Spleen (tissue), 13 donors: Measurements from ENCODE around the gene E2F8. TPM values are rescaled to one million over a fixed set of nuclear protein-coding genes. Genes with fewer than 3 reads are reported as not detected.

Source experiments
- DNase-seq: peaks from one replicate; pipeline ENCODE4 v3.0.0-alpha.2; 2020
- H3K27ac ChIP-seq, 8 donors: fragments of 200-600 bp; sonication (generic) in 7 of 8; 1 replicate in 4 of 8; 2 replicates in 4 of 8; pipeline versions ENCODE4 v1.5.0 to v1.8.0; 2016 to 2021; ENCODE audit warnings: inconsistent platforms in 4 of 8, mild to moderate bottlenecking in 4 of 8, moderate library complexity in 1 of 8
- H3K27me3 ChIP-seq, 7 donors: fragments of 200-600 bp; sonication (generic) in 6 of 7; replicated peaks in 1 of 7; 1 replicate in 4 of 7; 2 replicates in 3 of 7; pipeline versions ENCODE4 v1.5.0 to v1.8.0; 2016 to 2021; ENCODE audit warnings: inconsistent platforms in 3 of 7, mild to moderate bottlenecking in 1 of 7
- H3K36me3 ChIP-seq, 6 donors: fragments of 200-600 bp; sonication (generic) in 5 of 6; 1 replicate in 4 of 6; 2 replicates in 2 of 6; pipeline versions ENCODE4 v1.5.0 to v1.8.0; 2016 to 2021; ENCODE audit warnings: inconsistent platforms in 2 of 6
- H3K4me1 ChIP-seq, 6 donors: fragments of 200-600 bp; sonication (generic) in 5 of 6; 1 replicate in 3 of 6; 2 replicates in 3 of 6; pipeline versions ENCODE4 v1.5.0 to v1.8.0; 2016 to 2021; ENCODE audit warnings: inconsistent platforms in 3 of 6
- H3K4me3 ChIP-seq, 8 donors: fragments of 200-600 bp; sonication (generic) in 7 of 8; 1 replicate in 4 of 8; 2 replicates in 4 of 8; pipeline versions ENCODE4 v1.5.0 to v1.8.0; 2016 to 2021; ENCODE audit warnings: inconsistent platforms in 4 of 8, mild to moderate bottlenecking in 4 of 8, moderate library complexity in 2 of 8
- H3K9me3 ChIP-seq, 8 donors: fragments of 200-600 bp; sonication (generic) in 7 of 8; 1 replicate in 4 of 8; 2 replicates in 4 of 8; pipeline versions ENCODE4 v1.5.0 to v1.8.0; 2016 to 2021; ENCODE audit warnings: inconsistent platforms in 4 of 8
- CTCF ChIP-seq, 11 experiments: fragments of 200-600 bp in 7 of 11; fragments of 450-650 bp in 4 of 11; sonication (generic) in 4 of 11; IDR thresholded peaks in 8 of 11; conservative IDR thresholded peaks in 3 of 11; 1 replicate in 7 of 11; 2 replicates in 4 of 11; pipeline versions ENCODE4 v1.4.0 to v1.8.0; 2016 to 2021; ENCODE audit warnings: antibody characterized with exemption in 11 of 11, inconsistent platforms in 4 of 11, mild to moderate bottlenecking in 1 of 11
- POLR2A ChIP-seq, 3 donors: fragments of 450-650 bp; IDR thresholded peaks; one replicate each; pipeline ENCODE4 v1.5.1; 2017; ENCODE audit warnings: antibody characterized with exemption in 3 of 3, mild to moderate bottlenecking in 1 of 3
- POLR2AphosphoS5 ChIP-seq, 3 donors: sonication (generic); formaldehyde crosslinking; IDR thresholded peaks; one replicate each; pipeline ENCODE4 v1.5.1; 2017; ENCODE audit warnings: antibody characterized with exemption in 3 of 3
- whole genome bisulfite sequencing, 5 donors: extraction: QIAGEN DNeasy Blood & Tissue Kit in 3 of 5; methylation state at CpG; one replicate each; pipeline versions ENCODE4 v1.1.5 to v1.1.7; 2013 to 2018; 5-methylcytosine and 5-hydroxymethylcytosine counted together
- intact Hi-C: fragments of 100-400 bp; cut with DNase I; formaldehyde crosslinking; loops from one replicate; pipeline ENCODE4 v1.15.0; 2023; ENCODE audit warnings: low total_unique reads
- long read RNA-seq, 2 donors: transcript quantifications; one replicate each; lab custom pipeline, GENCODE V29; 2026
- polyA plus RNA-seq, 3 donors: library from polyadenylated mRNA; stranded (reverse); fragments of 200-250 nt; gene quantifications; one replicate each; pipeline ENCODE4 v1.2.1, GENCODE V29; 2013
- total RNA-seq, 7 donors: library from RNA; depleted of rRNA in 3 of 7; stranded (reverse); fragments of >200 nt in 3 of 7; fragmentation: NEBNext Ultra II Directional in 4 of 7; extraction: Animal tissue kit (Norgen Biotek cat#: 25700) in 4 of 7; gene quantifications; one replicate each; pipeline versions ENCODE4 v1.1.0 to v1.2.1, GENCODE V29; 2016 to 2021
- donor health status: healthy with polysubstance abuse.
- donor health status: DM: no; HTN: no; CAD: no; lungs with moderate emphysema.
- donor health status: DM: no; HTN: no; CAD: no.
- donor health status: Bipolar disorder and iron deficiency.
- donor health status: healthy.
- donor health status: DM: no; HTN: no; CAD: no.
- donor health status: DM: yes; HTN: yes; CAD: no.

The E2F8 gene
- total RNA-seq (1 to 10 TPM; 1.2 to 4.5 (median 2.3) TPM), polyA plus RNA-seq (under 1 TPM; 0.22 to 0.99 (median 0.88) TPM)
- long read RNA-seq, donor 1: 0 reads
- long read RNA-seq, donor 2, partial matches to known transcripts: 0 of 2 reads
- long read RNA-seq, donor 2, other reads (novel, unspliced or antisense): 0 of 2 reads

GRCh38 chr11:19240420-19241259 lies at the start of gene E2F8:
E2F8 (minus strand) TSS chr11:19240945; CDS start chr11:19240121, 824 bp downstream.
- Histone ChIP-seq H3K27ac (peak within 1 kb of the TSS in 3 of 8 donors; percentile 35 to 62 (median 55)), H3K4me1 (peaks cover 5 to 54% (median 33%) of the 10 kb centered on the region in 6 donors), H3K4me3 (peak within 1 kb of the TSS; percentile 45 to 97 (median 84)), H3K36me3 (peaks cover 0 to 21% (median 0%) of the 10 kb centered on the region in 6 donors), H3K9me3 (no peaks in the 10 kb centered on the region), H3K27me3 (peaks cover 0 to 66% (median 44%) of the 10 kb centered on the region in 7 donors)
- intact Hi-C loops: no loop called here
- peak in 2 of 3 donors; percentile 70 to 82 for TF ChIP-seq POLR2AphosphoS5 (IDR thresholded peaks at IDR 0.05)
- TF ChIP-seq POLR2A (IDR thresholded peaks at IDR 0.05): peak in 1 of 3 donors; percentile 53
- TF ChIP-seq CTCF (IDR thresholded peaks at IDR 0.05 in 8 of 11, conservative IDR thresholded peaks at IDR 0.05 in 3 of 11): no peak
- DNase-seq: peak; percentile 94
- 0 to 2% (median 0%) methylated on average over 28 to 59 of the region's 59 CpGs for WGBS, 5 donors

- Histone ChIP-seq H3K9me3 (no peaks in the 10 kb centered on the region), H3K27ac (no peak overlapping the region), H3K4me3 (no peak overlapping the region), H3K4me1 (no peaks in the 10 kb centered on the region), H3K27me3 (peaks cover 0 to 7% (median 0%) of the 10 kb centered on the region in 7 donors), H3K36me3 (no peaks in the 10 kb centered on the region)
- intact Hi-C loops: no loop called here
- DNase-seq: no peak
- TF ChIP-seq POLR2AphosphoS5 (IDR thresholded peaks at IDR 0.05) (no peak), POLR2A (IDR thresholded peaks at IDR 0.05) (no peak), CTCF (IDR thresholded peaks at IDR 0.05 in 8 of 11, conservative IDR thresholded peaks at IDR 0.05 in 3 of 11) (no peak)
- WGBS, 5 donors: 87 to 97% (median 90%) methylated on average over 2 of the region's 2 CpGs
These were observed 49.6 kb upstream of the E2F8 start for GRCh38 chr11:19290356-19290755.

GRCh38 chr11:19288256-19288655 lies 47.5 kb upstream of the E2F8 start:
- Histone ChIP-seq H3K27ac (no peak overlapping the region), H3K4me3 (no peak overlapping the region), H3K27me3 (no peaks in the 10 kb centered on the region), H3K36me3 (no peaks in the 10 kb centered on the region), H3K9me3 (no peaks in the 10 kb centered on the region), H3K4me1 (peaks cover 0 to 8% (median 0%) of the 10 kb centered on the region in 6 donors)
- no peak for TF ChIP-seq CTCF (IDR thresholded peaks at IDR 0.05 in 8 of 11, conservative IDR thresholded peaks at IDR 0.05 in 3 of 11)
- no peak for TF ChIP-seq POLR2A (IDR thresholded peaks at IDR 0.05)
- WGBS, 5 donors: 69 to 89% (median 79%) methylated on average over 3 of the region's 3 CpGs
- intact Hi-C loops: no loop called here
- no peak for DNase-seq

- Histone ChIP-seq H3K4me3 (no peak overlapping the region), H3K9me3 (no peaks in the 10 kb centered on the region), H3K36me3 (no peaks in the 10 kb centered on the region), H3K27me3 (no peaks in the 10 kb centered on the region), H3K27ac (no peak overlapping the region), H3K4me1 (peaks cover 0 to 8% (median under 1%) of the 10 kb centered on the region in 6 donors)
- intact Hi-C loops: no loop called here
- 91 to 97% (median 93%) methylated on average over 4 of the region's 4 CpGs for WGBS, 5 donors
- TF ChIP-seq POLR2AphosphoS5 (IDR thresholded peaks at IDR 0.05): no peak
- TF ChIP-seq POLR2A (IDR thresholded peaks at IDR 0.05): no peak
- no peak for TF ChIP-seq CTCF (IDR thresholded peaks at IDR 0.05 in 8 of 11, conservative IDR thresholded peaks at IDR 0.05 in 3 of 11)
- DNase-seq: no peak
These were observed 45.7 kb upstream of the E2F8 start for GRCh38 chr11:19286411-19286810.
